Immature natural killer cell (primary cell): ENCODE data around the gene TNFSF12. TPM values are rescaled to one million over a fixed set of nuclear protein-coding genes. Genes with fewer than 3 reads are reported as not detected.

Source experiments
- DNase-seq, 3 donors: peaks; one replicate each; pipeline ENCODE4 v3.0.0; 2022; ENCODE audit warnings: mixed read lengths in 1 of 3
- H3K27ac Mint-ChIP-seq, 6 donors: one replicate each; pipeline ENCODE4 v1.8.0; 2020; ENCODE audit warnings: mixed read lengths in 6 of 6, mild to moderate bottlenecking in 5 of 6, inconsistent platforms in 4 of 6, moderate library complexity in 3 of 6
- H3K27me3 Mint-ChIP-seq, 3 donors: one replicate each; pipeline ENCODE4 v1.8.0; 2020 to 2021; ENCODE audit warnings: low read depth in 3 of 3, mild to moderate bottlenecking in 3 of 3, mixed read lengths in 3 of 3, moderate library complexity in 3 of 3, inconsistent platforms in 1 of 3
- H3K36me3 Mint-ChIP-seq, 3 donors: one replicate each; pipeline ENCODE4 v1.8.0; 2020; ENCODE audit warnings: mixed read lengths in 3 of 3, inconsistent platforms in 2 of 3, mild to moderate bottlenecking in 2 of 3
- H3K4me1 Mint-ChIP-seq, 2 donors: one replicate each; pipeline ENCODE4 v1.8.0; 2020; ENCODE audit warnings: inconsistent platforms in 2 of 2, mild to moderate bottlenecking in 2 of 2, mixed read lengths in 2 of 2, moderate library complexity in 1 of 2
- H3K4me3 Mint-ChIP-seq, 5 donors: one replicate each; pipeline ENCODE4 v1.8.0; 2020; ENCODE audit warnings: mild to moderate bottlenecking in 5 of 5, mixed read lengths in 5 of 5, inconsistent platforms in 3 of 5, moderate library complexity in 3 of 5
- H3K9me3 Mint-ChIP-seq, 6 donors: one replicate each; pipeline ENCODE4 v1.8.0; 2020; ENCODE audit warnings: mild to moderate bottlenecking in 6 of 6, mixed read lengths in 6 of 6, inconsistent platforms in 4 of 6, moderate library complexity in 3 of 6
- polyA plus RNA-seq, 3 donors: library from polyadenylated mRNA; unstranded; fragments of 300-500 nt; fragmentation: Illumina TruSeq; gene quantifications; one replicate each; pipeline ENCODE4 v1.2.3, GENCODE V29; 2021

The TNFSF12 gene
- polyA plus RNA-seq, 3 donors from 2014 or later = 32.1 to 69.9 (median 32.7) TPM

DNA sequence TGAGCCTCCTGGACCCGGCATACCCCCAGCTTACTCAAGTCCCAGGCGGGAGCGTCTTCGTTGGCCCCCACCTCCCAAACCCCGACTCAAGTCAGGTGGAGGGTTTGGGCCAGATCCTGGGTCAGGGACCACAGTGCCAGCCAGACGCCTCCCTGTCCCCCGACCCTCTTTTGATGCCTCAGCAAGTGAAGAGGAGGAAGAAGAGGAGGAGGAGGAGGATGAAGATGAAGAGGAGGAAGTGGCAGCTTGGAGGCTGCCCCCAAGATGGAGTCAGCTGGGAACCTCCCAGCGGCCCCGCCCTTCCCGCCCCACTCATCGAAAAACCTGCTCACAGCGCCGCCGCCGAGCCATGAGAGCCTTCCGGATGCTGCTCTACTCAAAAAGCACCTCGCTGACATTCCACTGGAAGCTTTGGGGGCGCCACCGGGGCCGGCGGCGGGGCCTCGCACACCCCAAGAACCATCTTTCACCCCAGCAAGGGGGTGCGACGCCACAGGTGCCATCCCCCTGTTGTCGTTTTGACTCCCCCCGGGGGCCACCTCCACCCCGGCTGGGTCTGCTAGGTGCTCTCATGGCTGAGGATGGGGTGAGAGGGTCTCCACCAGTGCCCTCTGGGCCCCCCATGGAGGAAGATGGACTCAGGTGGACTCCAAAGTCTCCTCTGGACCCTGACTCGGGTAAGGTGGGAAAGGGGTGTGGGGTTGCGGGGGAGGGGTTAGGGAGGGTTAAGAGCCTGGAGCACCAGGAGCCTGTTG, 14.4 kb downstream of the TNFSF12 start:
- Mint-ChIP-seq H3K27me3 (peaks cover 9 to 17% (median 15%) of the 10 kb centered on the region in 3 donors), H3K27ac (peak overlapping the region in 3 of 6 donors; percentile 76 to 89 (median 83)), H3K9me3 (no peaks in the 10 kb centered on the region), H3K4me3 (peak overlapping the region; percentile 81 to 87 (median 86)), H3K4me1 (peaks cover 25 to 30% of the 10 kb centered on the region in 2 donors), H3K36me3 (peaks cover 4 to 5% (median 4%) of the 10 kb centered on the region in 3 donors)
- DNase-seq = no peak

DNA sequence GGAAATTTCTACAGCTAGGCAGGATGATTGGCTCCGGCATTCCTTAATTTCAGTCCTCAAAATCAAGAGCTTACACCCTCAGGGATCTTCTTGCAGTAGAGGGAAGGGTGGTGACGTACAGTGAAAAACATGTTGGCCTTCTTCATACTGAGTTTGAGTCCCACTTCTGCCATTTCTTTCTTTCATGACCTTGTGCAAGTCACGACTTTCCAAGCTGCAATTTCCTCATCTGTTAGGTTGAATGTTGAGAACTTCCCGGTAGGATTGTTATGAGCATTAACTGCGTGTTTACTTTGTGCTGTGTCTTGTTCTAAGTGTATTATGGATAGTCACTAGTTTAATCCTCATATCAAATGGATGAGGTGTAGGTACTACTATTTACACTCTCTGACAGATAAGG, 20.7 kb downstream of the TNFSF12 start:
- H3K36me3 Mint-ChIP-seq = peaks cover 15 to 24% (median 22%) of the 10 kb centered on the region in 3 donors

DNA sequence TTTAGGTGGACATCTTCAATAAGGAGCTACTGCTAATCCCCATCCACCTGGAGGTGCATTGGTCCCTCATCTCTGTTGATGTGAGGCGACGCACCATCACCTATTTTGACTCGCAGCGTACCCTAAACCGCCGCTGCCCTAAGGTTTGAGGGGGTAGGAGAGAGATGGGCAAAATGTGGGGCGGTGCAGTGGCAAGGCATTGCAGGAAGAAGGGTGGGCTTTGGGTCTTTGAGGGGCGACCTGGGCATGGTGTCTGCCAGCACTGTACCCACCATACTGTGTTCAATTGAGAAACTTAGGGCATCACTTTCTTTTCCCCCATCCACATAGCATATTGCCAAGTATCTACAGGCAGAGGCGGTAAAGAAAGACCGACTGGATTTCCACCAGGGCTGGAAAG, 21.5 kb downstream of the TNFSF12 start:
- peaks cover 20 to 32% (median 30%) of the 10 kb centered on the region in 3 donors for H3K36me3 Mint-ChIP-seq
- peak overlapping the region in 2 of 5 donors; percentile 12 to 59 for H3K4me3 Mint-ChIP-seq
- H3K4me1 Mint-ChIP-seq = peaks cover 31 to 32% of the 10 kb centered on the region in 2 donors
- DNase-seq = no peak
- peaks cover 22 to 28% (median 27%) of the 10 kb centered on the region in 3 donors for H3K27me3 Mint-ChIP-seq
- peaks cover 0 to 1% (median 0%) of the 10 kb centered on the region in 6 donors for H3K9me3 Mint-ChIP-seq
- H3K27ac Mint-ChIP-seq = peak overlapping the region in 4 of 6 donors; percentile 41 to 96 (median 59)

More for the DNA sequence above, 20.7 kb downstream of the TNFSF12 start:
- no peak overlapping the region for H3K4me3 Mint-ChIP-seq
- no peak for DNase-seq
- H3K9me3 Mint-ChIP-seq = peaks cover 0 to 1% (median 0%) of the 10 kb centered on the region in 6 donors
- H3K4me1 Mint-ChIP-seq = peaks cover 23 to 24% of the 10 kb centered on the region in 2 donors
- peak overlapping the region in 1 of 6 donors; percentile 7 for H3K27ac Mint-ChIP-seq
- H3K27me3 Mint-ChIP-seq = peaks cover 17 to 23% (median 22%) of the 10 kb centered on the region in 3 donors

DNA sequence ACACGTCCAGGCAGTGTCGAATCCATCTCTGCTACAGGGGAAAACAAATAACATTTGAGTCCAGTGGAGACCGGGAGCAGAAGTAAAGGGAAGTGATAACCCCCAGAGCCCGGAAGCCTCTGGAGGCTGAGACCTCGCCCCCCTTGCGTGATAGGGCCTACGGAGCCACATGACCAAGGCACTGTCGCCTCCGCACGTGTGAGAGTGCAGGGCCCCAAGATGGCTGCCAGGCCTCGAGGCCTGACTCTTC, 23.4 kb downstream of the TNFSF12 start:
- H3K27ac Mint-ChIP-seq = peak overlapping the region; percentile 96 to 100 (median 99)
- DNase-seq = no peak
- H3K4me1 Mint-ChIP-seq = peaks cover 45 to 51% of the 10 kb centered on the region in 2 donors
- peaks cover 31 to 51% (median 45%) of the 10 kb centered on the region in 3 donors for H3K36me3 Mint-ChIP-seq
- peaks cover 0 to 1% (median 0%) of the 10 kb centered on the region in 6 donors for H3K9me3 Mint-ChIP-seq
- H3K27me3 Mint-ChIP-seq = peaks cover 31 to 46% (median 36%) of the 10 kb centered on the region in 3 donors
- peak overlapping the region; percentile 87 to 99 (median 96) for H3K4me3 Mint-ChIP-seq

DNA sequence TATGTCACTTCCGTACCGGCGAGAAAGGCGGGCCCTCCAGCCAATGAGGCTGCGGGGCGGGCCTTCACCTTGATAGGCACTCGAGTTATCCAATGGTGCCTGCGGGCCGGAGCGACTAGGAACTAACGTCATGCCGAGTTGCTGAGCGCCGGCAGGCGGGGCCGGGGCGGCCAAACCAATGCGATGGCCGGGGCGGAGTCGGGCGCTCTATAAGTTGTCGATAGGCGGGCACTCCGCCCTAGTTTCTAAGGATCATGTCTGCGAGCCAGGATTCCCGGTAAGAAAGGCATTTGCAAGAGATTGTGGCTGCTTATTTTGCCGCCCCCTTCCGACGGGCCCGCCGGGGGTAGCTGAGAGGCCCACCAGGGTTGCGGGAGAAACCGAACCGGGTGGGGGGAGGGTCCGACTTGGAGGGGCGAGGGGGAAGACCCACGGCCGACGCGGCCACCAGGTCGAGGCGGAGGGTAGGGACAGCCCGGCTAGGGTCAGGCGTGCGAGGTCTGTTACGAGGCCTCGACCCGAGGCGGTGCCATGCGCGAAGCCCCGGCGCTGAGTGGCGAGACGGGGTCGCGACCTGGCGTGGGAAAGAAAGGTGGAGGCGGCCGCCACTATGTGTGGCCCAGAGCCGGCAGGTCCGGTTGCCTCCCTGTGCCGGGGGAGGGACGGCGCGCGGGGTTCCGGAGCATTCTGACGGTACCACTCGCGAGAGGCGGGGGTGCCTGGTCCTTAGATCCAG, 23.9 kb downstream of the TNFSF12 start:
- H3K27ac Mint-ChIP-seq = peak overlapping the region; percentile 96 to 100 (median 99)
- peaks cover 0 to 1% (median 0%) of the 10 kb centered on the region in 6 donors for H3K9me3 Mint-ChIP-seq
- H3K4me3 Mint-ChIP-seq = peak overlapping the region; percentile 87 to 99 (median 96)
- H3K4me1 Mint-ChIP-seq = peaks cover 49 to 56% of the 10 kb centered on the region in 2 donors
- peak; percentile 100 for DNase-seq
- H3K27me3 Mint-ChIP-seq = peaks cover 35 to 51% (median 36%) of the 10 kb centered on the region in 3 donors
- peaks cover 27 to 51% (median 45%) of the 10 kb centered on the region in 3 donors for H3K36me3 Mint-ChIP-seq

DNA sequence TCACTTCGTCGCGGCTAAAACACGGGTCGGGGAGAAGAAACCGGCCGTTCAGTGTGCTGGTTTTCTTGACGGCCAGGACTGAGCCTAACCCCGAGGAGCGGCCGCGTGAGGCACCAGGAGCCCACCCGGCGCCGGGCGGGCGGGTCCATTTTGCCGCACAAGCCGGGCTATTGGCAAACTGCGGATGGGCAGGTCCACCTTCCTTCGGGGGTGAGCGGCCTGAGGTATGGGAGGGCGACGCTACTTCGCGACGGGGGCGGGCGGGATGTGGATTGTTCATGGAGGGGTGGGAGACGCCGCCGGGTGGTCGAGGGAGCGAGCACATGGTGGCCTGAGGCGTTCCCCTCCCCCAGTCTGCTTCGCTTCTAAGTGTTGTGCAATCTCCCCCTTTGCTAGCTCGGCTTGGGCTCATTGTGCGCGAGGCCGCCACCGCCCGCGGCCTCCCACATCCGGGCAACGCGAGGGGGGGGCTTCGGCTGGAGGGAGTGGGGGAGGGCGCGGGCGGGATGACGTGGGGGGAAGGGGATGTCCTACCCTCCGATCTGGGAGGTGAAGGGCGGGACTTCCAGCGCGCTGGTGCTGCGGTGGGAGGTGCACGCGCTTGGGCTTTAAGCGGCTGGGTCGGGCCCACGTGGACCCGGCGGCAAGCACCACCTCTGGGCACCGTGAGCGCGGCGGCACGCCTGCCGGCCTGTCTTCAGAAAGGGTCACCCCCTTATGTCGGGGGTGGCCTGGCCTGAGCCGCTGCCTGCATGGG, 24.6 kb downstream of the TNFSF12 start:
- H3K4me1 Mint-ChIP-seq = peaks cover 55 to 62% of the 10 kb centered on the region in 2 donors
- peaks cover 26 to 58% (median 49%) of the 10 kb centered on the region in 3 donors for H3K36me3 Mint-ChIP-seq
- peak; percentile 94 to 96 (median 94) for DNase-seq
- peak overlapping the region; percentile 87 to 99 (median 96) for H3K4me3 Mint-ChIP-seq
- H3K27me3 Mint-ChIP-seq = peaks cover 35 to 58% (median 43%) of the 10 kb centered on the region in 3 donors
- peak overlapping the region; percentile 96 to 100 (median 99) for H3K27ac Mint-ChIP-seq
- H3K9me3 Mint-ChIP-seq = peaks cover 0 to 1% (median 0%) of the 10 kb centered on the region in 6 donors

DNA sequence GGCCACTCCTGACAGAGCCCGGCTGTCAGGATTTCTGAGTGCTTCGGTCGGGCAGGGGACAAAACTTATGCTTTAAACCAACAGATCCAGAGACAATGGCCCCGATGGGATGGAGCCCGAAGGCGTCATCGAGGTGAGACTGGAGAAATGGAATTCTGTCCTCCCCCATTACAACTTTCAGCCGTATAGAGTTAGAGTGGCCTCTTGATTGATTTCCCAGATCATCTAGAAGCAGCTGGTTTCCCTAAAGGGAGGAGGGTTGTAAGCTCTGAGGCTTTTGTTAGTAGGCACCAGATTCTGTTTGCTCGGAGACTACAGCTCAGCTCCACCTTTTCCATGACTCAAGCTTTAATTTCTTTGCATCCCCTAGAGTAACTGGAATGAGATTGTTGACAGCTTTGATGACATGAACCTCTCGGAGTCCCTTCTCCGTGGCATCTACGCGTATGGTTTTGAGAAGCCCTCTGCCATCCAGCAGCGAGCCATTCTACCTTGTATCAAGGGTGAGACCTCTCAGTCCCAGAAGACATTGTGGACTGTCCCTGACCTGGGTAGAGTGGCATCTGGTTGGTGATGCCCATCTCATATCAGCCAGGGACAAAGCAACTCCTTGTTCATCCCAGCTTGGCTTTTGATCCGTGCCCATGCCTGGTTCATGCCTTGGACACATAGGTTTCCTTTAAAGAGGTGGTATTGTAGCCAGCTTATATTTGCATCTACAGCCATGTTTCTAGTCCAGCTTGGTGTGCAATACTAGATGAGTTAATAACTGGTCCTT, 25.5 kb downstream of the TNFSF12 start:
- Mint-ChIP-seq H3K4me3 (peak overlapping the region; percentile 87 to 99 (median 96)), H3K27ac (peak overlapping the region; percentile 83 to 100 (median 96)), H3K36me3 (peaks cover 24 to 66% (median 51%) of the 10 kb centered on the region in 3 donors), H3K4me1 (peaks cover 60 to 67% of the 10 kb centered on the region in 2 donors), H3K9me3 (peaks cover 0 to 1% (median 0%) of the 10 kb centered on the region in 6 donors), H3K27me3 (peaks cover 39 to 67% (median 50%) of the 10 kb centered on the region in 3 donors)
- DNase-seq = no peak

DNA sequence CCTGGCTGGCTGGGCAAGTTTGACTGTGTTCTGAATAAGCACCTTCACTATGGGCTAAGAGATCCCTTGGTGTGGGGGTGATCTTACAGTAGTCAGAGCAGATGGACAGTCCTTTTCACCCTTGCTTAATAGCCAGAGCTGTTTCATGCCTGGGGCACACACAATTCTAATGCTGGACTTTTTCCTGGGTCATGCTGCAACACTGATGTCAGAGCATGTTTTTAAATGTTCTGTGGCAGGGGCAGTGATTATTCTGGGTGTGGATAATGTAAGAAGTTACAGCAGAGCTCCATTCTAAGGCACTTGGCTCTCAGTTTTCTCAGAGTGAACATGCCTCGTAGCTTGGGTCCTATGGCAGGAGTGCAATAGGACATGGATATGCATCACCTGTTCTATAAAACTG, 26.6 kb downstream of the TNFSF12 start:
- DNase-seq = no peak
- H3K36me3 Mint-ChIP-seq = peaks cover 21 to 63% (median 49%) of the 10 kb centered on the region in 3 donors
- peaks cover 48 to 75% (median 59%) of the 10 kb centered on the region in 3 donors for H3K27me3 Mint-ChIP-seq
- H3K4me1 Mint-ChIP-seq = peaks cover 69 to 78% of the 10 kb centered on the region in 2 donors
- peaks cover 0 to 1% (median 0%) of the 10 kb centered on the region in 6 donors for H3K9me3 Mint-ChIP-seq
- H3K4me3 Mint-ChIP-seq = peak overlapping the region in 4 of 5 donors; percentile 87 to 99 (median 96)
- peak overlapping the region; percentile 80 to 100 (median 96) for H3K27ac Mint-ChIP-seq

DNA sequence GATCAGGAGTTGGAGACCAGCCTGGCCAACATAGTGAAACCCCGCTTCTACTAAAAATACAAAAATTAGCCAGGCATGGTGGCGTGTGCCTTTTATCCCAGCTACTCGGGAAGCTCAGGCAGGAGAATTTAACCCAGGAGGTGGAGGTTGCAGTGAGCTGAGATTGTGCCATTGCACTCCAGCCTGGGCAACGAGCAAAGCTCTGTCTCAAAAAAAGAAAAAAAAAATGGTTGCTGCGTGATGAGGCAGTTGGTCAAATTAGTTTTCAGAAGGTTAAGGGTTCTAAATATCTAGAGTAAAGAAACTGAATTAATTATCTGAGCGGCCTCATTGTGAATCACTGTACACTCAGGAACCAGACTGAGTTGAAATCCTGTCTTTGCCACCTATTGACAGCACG, 27.1 kb downstream of the TNFSF12 start:
- H3K27me3 Mint-ChIP-seq = peaks cover 49 to 75% (median 59%) of the 10 kb centered on the region in 3 donors
- no peak for DNase-seq
- H3K9me3 Mint-ChIP-seq = peaks cover 0 to 1% (median 0%) of the 10 kb centered on the region in 6 donors
- H3K4me3 Mint-ChIP-seq = peak overlapping the region in 3 of 5 donors; percentile 26 to 96 (median 87)
- H3K36me3 Mint-ChIP-seq = peaks cover 19 to 60% (median 49%) of the 10 kb centered on the region in 3 donors
- H3K4me1 Mint-ChIP-seq = peaks cover 71 to 81% of the 10 kb centered on the region in 2 donors
- peak overlapping the region; percentile 75 to 100 (median 84) for H3K27ac Mint-ChIP-seq

DNA sequence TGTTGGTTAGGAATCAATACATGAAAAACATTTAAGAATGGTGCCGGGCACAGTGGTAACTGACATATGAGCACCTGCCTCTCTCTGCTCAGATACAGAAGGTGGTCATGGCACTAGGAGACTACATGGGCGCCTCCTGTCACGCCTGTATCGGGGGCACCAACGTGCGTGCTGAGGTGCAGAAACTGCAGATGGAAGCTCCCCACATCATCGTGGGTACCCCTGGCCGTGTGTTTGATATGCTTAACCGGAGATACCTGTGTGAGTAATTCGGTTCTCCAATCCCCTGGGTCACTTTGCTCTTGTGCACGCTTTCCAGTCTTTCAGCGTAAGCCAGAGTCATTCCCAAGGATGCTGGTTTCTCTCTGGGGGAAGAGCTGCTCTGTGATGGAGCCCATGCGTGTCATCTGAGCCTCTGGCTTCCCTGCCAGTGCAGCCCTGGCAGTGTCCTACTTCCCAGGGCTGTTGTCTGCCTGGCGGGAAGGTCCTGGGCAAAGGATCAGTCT, 27.6 kb downstream of the TNFSF12 start:
- Mint-ChIP-seq H3K27me3 (peaks cover 49 to 75% (median 59%) of the 10 kb centered on the region in 3 donors), H3K36me3 (peaks cover 19 to 60% (median 47%) of the 10 kb centered on the region in 3 donors), H3K4me1 (peaks cover 71 to 79% of the 10 kb centered on the region in 2 donors), H3K4me3 (peak overlapping the region; percentile 5 to 45 (median 12)), H3K27ac (peak overlapping the region; percentile 22 to 100 (median 80)), H3K9me3 (peaks cover 0 to 1% (median 0%) of the 10 kb centered on the region in 6 donors)
- DNase-seq = no peak

DNA sequence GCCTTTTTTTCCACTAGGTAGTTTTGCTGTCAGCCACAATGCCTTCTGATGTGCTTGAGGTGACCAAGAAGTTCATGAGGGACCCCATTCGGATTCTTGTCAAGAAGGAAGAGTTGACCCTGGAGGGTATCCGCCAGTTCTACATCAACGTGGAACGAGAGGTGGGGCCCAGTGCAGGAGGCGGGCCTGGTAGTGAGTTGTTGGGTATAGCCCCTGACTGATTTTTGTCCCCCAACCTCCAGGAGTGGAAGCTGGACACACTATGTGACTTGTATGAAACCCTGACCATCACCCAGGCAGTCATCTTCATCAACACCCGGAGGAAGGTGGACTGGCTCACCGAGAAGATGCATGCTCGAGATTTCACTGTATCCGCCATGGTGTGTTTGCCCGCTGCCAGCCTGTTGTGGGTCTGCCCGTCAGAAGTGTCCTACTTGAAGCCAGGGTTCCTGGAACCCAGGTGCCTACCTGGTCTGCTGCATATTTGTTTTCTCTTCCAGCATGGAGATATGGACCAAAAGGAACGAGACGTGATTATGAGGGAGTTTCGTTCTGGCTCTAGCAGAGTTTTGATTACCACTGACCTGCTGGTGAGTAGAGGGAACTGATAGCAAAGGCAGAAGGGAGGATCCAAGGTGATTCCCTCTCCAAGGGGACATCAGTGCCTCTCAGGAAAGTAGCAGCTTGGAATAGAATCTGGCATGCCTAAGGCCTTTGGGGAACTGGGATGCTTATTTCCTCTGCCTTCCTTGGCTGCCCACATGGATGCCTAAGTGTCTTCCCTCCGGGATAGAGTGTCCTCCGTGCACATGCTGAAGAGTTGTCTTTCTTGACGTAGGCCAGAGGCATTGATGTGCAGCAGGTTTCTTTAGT, 28.7 kb downstream of the TNFSF12 start:
- Mint-ChIP-seq H3K9me3 (peaks cover 0 to 1% (median 0%) of the 10 kb centered on the region in 6 donors), H3K36me3 (peaks cover 19 to 60% (median 47%) of the 10 kb centered on the region in 3 donors), H3K4me3 (peak overlapping the region in 2 of 5 donors; percentile 20 to 35), H3K4me1 (peaks cover 72 to 76% of the 10 kb centered on the region in 2 donors), H3K27ac (peak overlapping the region; percentile 26 to 96 (median 73)), H3K27me3 (peaks cover 46 to 70% (median 57%) of the 10 kb centered on the region in 3 donors)
- no peak for DNase-seq
